ENCODE results near the gene MARK3.

Gene MARK3

GRCh38 chr14:103421556-103421955 lies 36.3 kb downstream of the MARK3 start:
- Histone ChIP-seq H3K36me3 (ENCODE audit: control insufficient read depth, insufficient read depth, low read length) (peaks cover 3% of the 10 kb centered on the region; the same call in 1 of the 2 replicates), H3K27ac (ENCODE audit: low read depth, low read length) (no peak overlapping the region), H3K4me3 (ENCODE audit: low read depth, low read length) (no peak overlapping the region), H3K9me3 (ENCODE audit: control insufficient read depth, insufficient read depth, low read depth, low read length) (no peaks in the 10 kb centered on the region), H3K9ac (ENCODE audit: low read length) (no peak overlapping the region), H3K27me3 (ENCODE audit: control insufficient read depth, insufficient read depth, low read length) (no peaks in the 10 kb centered on the region), H3K4me1 (ENCODE audit: control insufficient read depth, insufficient read depth, low read length) (peaks cover 25% of the 10 kb centered on the region)

GRCh38 chr14:103423050-103423461 lies 37.8 kb downstream of the MARK3 start:
- Histone ChIP-seq H3K9me3 (ENCODE audit: control insufficient read depth, insufficient read depth, low read depth, low read length) (no peaks in the 10 kb centered on the region), H3K27ac (ENCODE audit: low read depth, low read length) (no peak overlapping the region), H3K4me3 (ENCODE audit: low read depth, low read length) (no peak overlapping the region), H3K4me1 (ENCODE audit: control insufficient read depth, insufficient read depth, low read length) (peaks cover 25% of the 10 kb centered on the region), H3K9ac (ENCODE audit: low read length) (no peak overlapping the region), H3K27me3 (ENCODE audit: control insufficient read depth, insufficient read depth, low read length) (no peaks in the 10 kb centered on the region), H3K36me3 (ENCODE audit: control insufficient read depth, insufficient read depth, low read length) (peaks cover 3% of the 10 kb centered on the region; the same call in 1 of the 2 replicates)

GRCh38 chr14:103427485-103428443 lies 42.5 kb downstream of the MARK3 start:
- Histone ChIP-seq H3K9me3 (ENCODE audit: control insufficient read depth, insufficient read depth, low read depth, low read length) (no peaks in the 10 kb centered on the region), H3K4me1 (ENCODE audit: control insufficient read depth, insufficient read depth, low read length) (peaks cover 30% of the 10 kb centered on the region), H3K27me3 (ENCODE audit: control insufficient read depth, insufficient read depth, low read length) (no peaks in the 10 kb centered on the region), H3K4me3 (ENCODE audit: low read depth, low read length) (no peak overlapping the region), H3K36me3 (ENCODE audit: control insufficient read depth, insufficient read depth, low read length) (peaks cover 2% of the 10 kb centered on the region; the same call in 1 of the 2 replicates), H3K27ac (ENCODE audit: low read depth, low read length) (no peak overlapping the region), H3K9ac (ENCODE audit: low read length) (no peak overlapping the region)

- Histone ChIP-seq H3K27ac (ENCODE audit: low read depth, low read length) (no peak overlapping the region), H3K9me3 (ENCODE audit: control insufficient read depth, insufficient read depth, low read depth, low read length) (no peaks in the 10 kb centered on the region), H3K4me3 (ENCODE audit: low read depth, low read length) (no peak overlapping the region), H3K27me3 (ENCODE audit: control insufficient read depth, insufficient read depth, low read length) (no peaks in the 10 kb centered on the region), H3K9ac (ENCODE audit: low read length) (no peak overlapping the region), H3K4me1 (ENCODE audit: control insufficient read depth, insufficient read depth, low read length) (peaks cover 30% of the 10 kb centered on the region), H3K36me3 (ENCODE audit: control insufficient read depth, insufficient read depth, low read length) (peaks cover 4% of the 10 kb centered on the region)
These were observed 43.7 kb downstream of the MARK3 start for GRCh38 chr14:103428723-103429556.

- Histone ChIP-seq H3K4me3 (ENCODE audit: low read depth, low read length) (no peak overlapping the region), H3K27ac (ENCODE audit: low read depth, low read length) (no peak overlapping the region), H3K36me3 (ENCODE audit: control insufficient read depth, insufficient read depth, low read length) (peaks cover 10% of the 10 kb centered on the region), H3K9me3 (ENCODE audit: control insufficient read depth, insufficient read depth, low read depth, low read length) (no peaks in the 10 kb centered on the region), H3K27me3 (ENCODE audit: control insufficient read depth, insufficient read depth, low read length) (no peaks in the 10 kb centered on the region), H3K9ac (ENCODE audit: low read length) (no peak overlapping the region), H3K4me1 (ENCODE audit: control insufficient read depth, insufficient read depth, low read length) (peaks cover 30% of the 10 kb centered on the region)
These were observed 45.1 kb downstream of the MARK3 start for GRCh38 chr14:103430358-103430757.

- H3K9ac ChIP-seq (ENCODE audit: low read length) = no peak overlapping the region
- no peaks in the 10 kb centered on the region for H3K27me3 ChIP-seq (ENCODE audit: control insufficient read depth, insufficient read depth, low read length)
- no peak overlapping the region for H3K4me3 ChIP-seq (ENCODE audit: low read depth, low read length)
- no peak overlapping the region for H3K27ac ChIP-seq (ENCODE audit: low read depth, low read length)
- H3K9me3 ChIP-seq (ENCODE audit: control insufficient read depth, insufficient read depth, low read depth, low read length) = no peaks in the 10 kb centered on the region
- H3K36me3 ChIP-seq (ENCODE audit: control insufficient read depth, insufficient read depth, low read length) = peaks cover 11% of the 10 kb centered on the region
- H3K4me1 ChIP-seq (ENCODE audit: control insufficient read depth, insufficient read depth, low read length) = peaks cover 16% of the 10 kb centered on the region
These were observed 47.4 kb downstream of the MARK3 start for GRCh38 chr14:103432627-103433026.

GRCh38 chr14:103433916-103434563 lies 48.8 kb downstream of the MARK3 start:
- Histone ChIP-seq H3K4me3 (ENCODE audit: low read depth, low read length) (no peak overlapping the region), H3K9me3 (ENCODE audit: control insufficient read depth, insufficient read depth, low read depth, low read length) (no peaks in the 10 kb centered on the region), H3K9ac (ENCODE audit: low read length) (no peak overlapping the region), H3K36me3 (ENCODE audit: control insufficient read depth, insufficient read depth, low read length) (peaks cover 21% of the 10 kb centered on the region), H3K27me3 (ENCODE audit: control insufficient read depth, insufficient read depth, low read length) (no peaks in the 10 kb centered on the region), H3K27ac (ENCODE audit: low read depth, low read length) (no peak overlapping the region), H3K4me1 (ENCODE audit: control insufficient read depth, insufficient read depth, low read length) (peaks cover 2% of the 10 kb centered on the region; the same call in 1 of the 2 replicates)

- Histone ChIP-seq H3K27ac (ENCODE audit: low read depth, low read length) (no peak overlapping the region), H3K4me3 (ENCODE audit: low read depth, low read length) (no peak overlapping the region), H3K36me3 (ENCODE audit: control insufficient read depth, insufficient read depth, low read length) (peaks cover 23% of the 10 kb centered on the region), H3K27me3 (ENCODE audit: control insufficient read depth, insufficient read depth, low read length) (no peaks in the 10 kb centered on the region), H3K9ac (ENCODE audit: low read length) (no peak overlapping the region), H3K9me3 (ENCODE audit: control insufficient read depth, insufficient read depth, low read depth, low read length) (no peaks in the 10 kb centered on the region), H3K4me1 (ENCODE audit: control insufficient read depth, insufficient read depth, low read length) (no peaks in the 10 kb centered on the region)
These were observed 49.7 kb downstream of the MARK3 start for GRCh38 chr14:103434868-103435442.

- H3K9ac ChIP-seq (ENCODE audit: low read length) = no peak overlapping the region
- H3K27me3 ChIP-seq (ENCODE audit: control insufficient read depth, insufficient read depth, low read length) = no peaks in the 10 kb centered on the region
These were observed 51.3 kb downstream of the MARK3 start for GRCh38 chr14:103436533-103436932.

GRCh38 chr14:103442288-103442687 lies 57.1 kb downstream of the MARK3 start:
- no peak overlapping the region for H3K9ac ChIP-seq (ENCODE audit: low read length)
- no peak overlapping the region for H3K27ac ChIP-seq (ENCODE audit: low read depth, low read length)
- H3K36me3 ChIP-seq (ENCODE audit: control insufficient read depth, insufficient read depth, low read length) = peaks cover 14% of the 10 kb centered on the region
- H3K27me3 ChIP-seq (ENCODE audit: control insufficient read depth, insufficient read depth, low read length) = no peaks in the 10 kb centered on the region
- H3K4me1 ChIP-seq (ENCODE audit: control insufficient read depth, insufficient read depth, low read length) = peaks cover 15% of the 10 kb centered on the region
- no peaks in the 10 kb centered on the region for H3K9me3 ChIP-seq (ENCODE audit: control insufficient read depth, insufficient read depth, low read depth, low read length)
- no peak overlapping the region for H3K4me3 ChIP-seq (ENCODE audit: low read depth, low read length)

More at GRCh38 chr14:103436533-103436932, 51.3 kb downstream of the MARK3 start:
- no peak overlapping the region for H3K27ac ChIP-seq (ENCODE audit: low read depth, low read length)
- no peaks in the 10 kb centered on the region for H3K9me3 ChIP-seq (ENCODE audit: control insufficient read depth, insufficient read depth, low read depth, low read length)
- peaks cover 22% of the 10 kb centered on the region for H3K36me3 ChIP-seq (ENCODE audit: control insufficient read depth, insufficient read depth, low read length)
- H3K4me3 ChIP-seq (ENCODE audit: low read depth, low read length) = no peak overlapping the region
- H3K4me1 ChIP-seq (ENCODE audit: control insufficient read depth, insufficient read depth, low read length) = no peaks in the 10 kb centered on the region
